ENCODE results near the gene LDAH. TPM values are rescaled to one million over a fixed set of nuclear protein-coding genes. Genes with fewer than 3 reads are reported as not detected.

The LDAH gene
- total RNA-seq, 1 donor: 25.0 TPM

- no peak overlapping the region for H3K4me3 ChIP-seq (ENCODE audit: low read depth, low read length)
- TF ChIP-seq, protein P1, sequence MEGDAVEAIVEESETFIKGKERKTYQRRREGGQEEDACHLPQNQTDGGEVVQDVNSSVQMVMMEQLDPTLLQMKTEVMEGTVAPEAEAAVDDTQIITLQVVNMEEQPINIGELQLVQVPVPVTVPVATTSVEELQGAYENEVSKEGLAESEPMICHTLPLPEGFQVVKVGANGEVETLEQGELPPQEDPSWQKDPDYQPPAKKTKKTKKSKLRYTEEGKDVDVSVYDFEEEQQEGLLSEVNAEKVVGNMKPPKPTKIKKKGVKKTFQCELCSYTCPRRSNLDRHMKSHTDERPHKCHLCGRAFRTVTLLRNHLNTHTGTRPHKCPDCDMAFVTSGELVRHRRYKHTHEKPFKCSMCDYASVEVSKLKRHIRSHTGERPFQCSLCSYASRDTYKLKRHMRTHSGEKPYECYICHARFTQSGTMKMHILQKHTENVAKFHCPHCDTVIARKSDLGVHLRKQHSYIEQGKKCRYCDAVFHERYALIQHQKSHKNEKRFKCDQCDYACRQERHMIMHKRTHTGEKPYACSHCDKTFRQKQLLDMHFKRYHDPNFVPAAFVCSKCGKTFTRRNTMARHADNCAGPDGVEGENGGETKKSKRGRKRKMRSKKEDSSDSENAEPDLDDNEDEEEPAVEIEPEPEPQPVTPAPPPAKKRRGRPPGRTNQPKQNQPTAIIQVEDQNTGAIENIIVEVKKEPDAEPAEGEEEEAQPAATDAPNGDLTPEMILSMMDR (IDR thresholded peaks at IDR 0.05; ENCODE audit: insufficient read depth, low read depth, low read length): no peak
- DNase-seq (ENCODE audit: low read depth): no peak
Measured at GRCh38 chr2:20697322-20697934, 125.5 kb downstream of the LDAH start.

GRCh38 chr2:20696366-20696765, 126.5 kb downstream of the LDAH start:
- DNase-seq (ENCODE audit: low read depth): no peak
- TF ChIP-seq, protein P1 (IDR thresholded peaks at IDR 0.05; ENCODE audit: insufficient read depth, low read depth, low read length): no peak
- no peak overlapping the region for H3K4me3 ChIP-seq (ENCODE audit: low read depth, low read length)

GRCh38 chr2:20693317-20693716, 129.6 kb downstream of the LDAH start:
- DNase-seq (ENCODE audit: low read depth): no peak
- H3K4me3 ChIP-seq (ENCODE audit: low read depth, low read length): no peak overlapping the region
- TF ChIP-seq, protein P1 (IDR thresholded peaks at IDR 0.05; ENCODE audit: insufficient read depth, low read depth, low read length): no peak

- H3K4me3 ChIP-seq (ENCODE audit: low read depth, low read length): no peak overlapping the region
- no peak for DNase-seq (ENCODE audit: low read depth)
- TF ChIP-seq, protein P1 (IDR thresholded peaks at IDR 0.05; ENCODE audit: insufficient read depth, low read depth, low read length): no peak
Measured at GRCh38 chr2:20692081-20692480, 130.8 kb downstream of the LDAH start.

GRCh38 chr2:20691076-20691734, 131.7 kb downstream of the LDAH start:
- no peak overlapping the region for H3K4me3 ChIP-seq (ENCODE audit: low read depth, low read length)
- TF ChIP-seq, protein P1 (IDR thresholded peaks at IDR 0.05; ENCODE audit: insufficient read depth, low read depth, low read length): no peak
- peak; percentile 42 for DNase-seq (ENCODE audit: low read depth)

DNA sequence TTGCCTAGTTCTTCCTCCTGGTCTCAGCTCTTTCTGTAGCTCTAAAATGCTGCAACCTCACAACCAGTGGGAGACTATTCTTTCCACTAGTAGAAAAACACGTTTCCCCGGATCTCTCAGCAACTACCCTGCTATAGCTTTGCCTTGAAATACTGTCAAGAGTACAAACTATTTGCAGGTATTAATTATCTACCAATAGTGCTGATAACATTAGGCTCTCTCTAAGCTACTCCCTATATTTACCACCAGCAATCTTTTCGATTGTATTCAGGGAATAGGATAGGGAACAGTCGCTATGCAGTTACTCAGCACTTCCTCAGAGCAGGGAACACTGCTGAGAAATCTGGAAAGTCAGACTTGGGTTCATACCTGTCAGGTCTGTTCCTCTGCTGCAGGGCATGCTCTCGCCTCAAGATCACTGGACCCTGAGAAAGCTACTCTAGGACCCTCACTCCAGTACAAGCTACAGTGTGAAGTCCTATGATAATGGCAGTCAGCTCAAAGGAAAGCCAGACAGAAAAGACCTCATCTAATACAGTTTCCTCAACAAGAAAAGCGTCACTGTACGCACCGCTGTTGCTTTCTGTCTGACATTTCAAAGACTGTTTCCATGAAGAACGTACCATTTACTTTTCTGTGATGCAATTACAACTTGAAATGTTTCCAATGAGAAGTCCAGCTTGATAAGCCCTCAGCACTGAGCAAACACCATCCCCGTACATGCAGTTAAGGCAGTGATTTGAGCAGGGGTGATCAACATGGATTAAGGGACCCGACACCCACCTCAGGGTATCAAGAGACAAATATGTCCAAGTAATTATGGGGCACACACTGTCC, 133.3 kb downstream of the LDAH start:
- TF ChIP-seq, protein P1 (IDR thresholded peaks at IDR 0.05; ENCODE audit: insufficient read depth, low read depth, low read length): no peak
- no peak for DNase-seq (ENCODE audit: low read depth)
- H3K4me3 ChIP-seq (ENCODE audit: low read depth, low read length): no peak overlapping the region

Measured in fibroblast of villous mesenchyme (primary cell).